CD14-positive monocyte (primary cell): Measurements from ENCODE around the gene APBA3. TPM values are rescaled to one million over a fixed set of nuclear protein-coding genes. Genes with fewer than 3 reads are reported as not detected.

Source experiments
- DNase-seq, 3 donors: peaks; one replicate each; pipeline ENCODE4 v3.0.0-alpha.2; 2011 to 2022
- H2AFZ ChIP-seq: 2 replicates; pipeline ENCODE4 v1.6.0; 2012; ENCODE audit warnings: mild to moderate bottlenecking, low read depth, low read length, inconsistent platforms; ENCODE audit not compliant: insufficient read depth, poor library complexity, severe bottlenecking
- H3K27ac ChIP-seq, 2 donors: 1 replicate in 1 of 2; 2 replicates in 1 of 2; pipeline ENCODE4 v1.5.1; 2012 to 2013; ENCODE audit warnings: low read length in 2 of 2, control low read depth in 1 of 2, inconsistent platforms in 1 of 2, low read depth in 1 of 2, mild to moderate bottlenecking in 1 of 2
- H3K27me3 ChIP-seq, 2 donors: one replicate each; pipeline versions ENCODE4 v1.6.0 to v1.6.1; 2011 to 2013; ENCODE audit warnings: low read length in 2 of 2; ENCODE audit not compliant: control insufficient read depth in 2 of 2, insufficient read depth in 2 of 2
- H3K36me3 ChIP-seq, 2 donors: replicated peaks in 1 of 2; 1 replicate in 1 of 2; 2 replicates in 1 of 2; pipeline versions ENCODE4 v1.5.1 to v1.6.1; 2012 to 2013; ENCODE audit warnings: low read length in 2 of 2, control low read depth in 1 of 2, inconsistent platforms in 1 of 2, mild to moderate bottlenecking in 1 of 2; ENCODE audit not compliant: insufficient read depth in 2 of 2, control insufficient read depth in 1 of 2
- H3K4me1 ChIP-seq, 2 donors: 1 replicate in 1 of 2; 2 replicates in 1 of 2; pipeline versions ENCODE4 v1.5.1 to v1.6.1; 2012 to 2013; ENCODE audit warnings: low read length in 2 of 2, control low read depth in 1 of 2, inconsistent platforms in 1 of 2, mild to moderate bottlenecking in 1 of 2, moderate library complexity in 1 of 2; ENCODE audit not compliant: insufficient read depth in 2 of 2, control insufficient read depth in 1 of 2
- H3K4me2 ChIP-seq: replicated peaks from 2 replicates; pipeline ENCODE3; 2012; ENCODE audit warnings: low read length, moderate library complexity, mild to moderate bottlenecking; ENCODE audit not compliant: poor library complexity, severe bottlenecking; ENCODE audit errors: extremely low read depth
- H3K4me3 ChIP-seq, 3 experiments: fragments of 200-600 bp in 1 of 3; sonication (generic) in 1 of 3; replicated peaks in 1 of 3; 1 replicate in 2 of 3; 2 replicates in 1 of 3; pipeline ENCODE4 v1.5.1; 2011 to 2013; ENCODE audit warnings: low read length in 3 of 3, mild to moderate bottlenecking in 3 of 3, control low read depth in 2 of 3, low read depth in 2 of 3, inconsistent platforms in 1 of 3, moderate library complexity in 1 of 3
- H3K79me2 ChIP-seq: 2 replicates; pipeline ENCODE4 v1.6.0; 2012; ENCODE audit warnings: mild to moderate bottlenecking, control low read depth, inconsistent platforms, low read length, moderate library complexity; ENCODE audit not compliant: insufficient read depth
- H3K9ac ChIP-seq: 2 replicates; pipeline ENCODE4 v1.6.0; 2017; ENCODE audit warnings: low read length, mild to moderate bottlenecking; ENCODE audit not compliant: insufficient read depth, poor library complexity, severe bottlenecking
- H3K9me3 ChIP-seq, 2 donors: replicated peaks in 1 of 2; 1 replicate in 1 of 2; 2 replicates in 1 of 2; pipeline versions ENCODE4 v1.5.1 to v1.6.1; 2012 to 2013; ENCODE audit warnings: low read length in 2 of 2, control low read depth in 1 of 2; ENCODE audit not compliant: control insufficient read depth in 1 of 2, insufficient read depth in 1 of 2
- H4K20me1 ChIP-seq: 2 replicates; pipeline ENCODE4 v1.6.0; 2012; ENCODE audit warnings: mild to moderate bottlenecking, low read length, control low read depth, moderate library complexity; ENCODE audit not compliant: insufficient read depth
- H3K27ac Mint-ChIP-seq, 7 donors: one replicate each; pipeline ENCODE4 v1.8.0; 2020; ENCODE audit warnings: mild to moderate bottlenecking in 7 of 7, mixed read lengths in 7 of 7, moderate library complexity in 6 of 7, inconsistent platforms in 2 of 7
- H3K27me3 Mint-ChIP-seq, 3 donors: one replicate each; pipeline ENCODE4 v1.8.0; 2021 to 2022; ENCODE audit warnings: low read depth in 3 of 3, mild to moderate bottlenecking in 3 of 3, mixed read lengths in 3 of 3, moderate library complexity in 3 of 3, inconsistent platforms in 1 of 3
- H3K36me3 Mint-ChIP-seq, 2 donors: one replicate each; pipeline ENCODE4 v1.8.0; 2020; ENCODE audit warnings: mixed read lengths in 2 of 2, inconsistent platforms in 1 of 2, mild to moderate bottlenecking in 1 of 2
- H3K4me1 Mint-ChIP-seq: one replicate; pipeline ENCODE4 v1.8.0; 2020; ENCODE audit warnings: mild to moderate bottlenecking, mixed read lengths
- H3K4me3 Mint-ChIP-seq, 2 donors: one replicate each; pipeline ENCODE4 v1.8.0; 2020; ENCODE audit warnings: mild to moderate bottlenecking in 2 of 2, mixed read lengths in 2 of 2, moderate library complexity in 1 of 2
- H3K9me3 Mint-ChIP-seq, 7 donors: one replicate each; pipeline ENCODE4 v1.8.0; 2020 to 2022; ENCODE audit warnings: mixed read lengths in 7 of 7, mild to moderate bottlenecking in 6 of 7, moderate library complexity in 6 of 7, inconsistent platforms in 2 of 7
- WGBS: methylation state at CpG from one replicate; pipeline ENCODE4 v1.1.5; 2013; ENCODE audit warnings: missing lambda C conversion rate; ENCODE audit not compliant: insufficient coverage; 5-methylcytosine and 5-hydroxymethylcytosine counted together
- intact Hi-C, 2 donors: fragments of 100-400 bp; cut with micrococcal nuclease; formaldehyde crosslinking; loops; one replicate each; pipeline versions ENCODE4 v1.15.0 to v1.15.1; 2023
- polyA plus RNA-seq, 3 donors: library from polyadenylated mRNA; depleted of rRNA in 1 of 3; unstranded in 2 of 3; stranded (reverse) in 1 of 3; fragments of 300-500 nt in 2 of 3; fragments of >200 nt in 1 of 3; fragmentation: Illumina TruSeq in 2 of 3; gene quantifications; 1 replicate in 2 of 3; 2 replicates in 1 of 3; pipeline ENCODE4 v1.2.3, GENCODE V29; 2012 to 2021
- TF ChIP-seq, protein P1 (sequence below): fragments of 200-600 bp; IDR thresholded peaks from one replicate; pipeline ENCODE4 v1.8.0; 2022; ENCODE audit warnings: antibody characterized with exemption, mild to moderate bottlenecking

APBA3 gene
- polyA plus RNA-seq, 3 donors = 14.5 to 23.1 (median 16.1) TPM

DNA sequence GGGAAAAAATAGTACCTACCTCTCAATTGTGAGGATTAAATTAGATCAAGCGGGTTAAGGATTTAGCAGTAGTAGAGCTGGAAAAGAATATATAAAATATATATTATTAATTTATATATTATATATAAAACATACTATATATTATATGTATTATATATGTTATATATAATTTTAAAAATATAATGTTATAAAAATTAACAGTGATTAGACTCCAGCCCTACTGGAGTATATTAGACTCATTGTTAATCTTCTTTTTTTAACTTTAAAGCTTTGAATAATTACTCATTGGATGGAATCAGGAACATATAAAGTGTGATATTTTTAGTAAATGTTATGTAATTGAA is 610 bp upstream of the APBA3 start:
- peaks cover 19% of the 10 kb centered on the region for H3K4me1 Mint-ChIP-seq
- intact Hi-C loops = loop anchor here in 1 of 2 donors (5.0 kb wide), 1 partner anchor 60 kb away; no protein-coding TSS in a partner anchor
- TF ChIP-seq, protein P1, sequence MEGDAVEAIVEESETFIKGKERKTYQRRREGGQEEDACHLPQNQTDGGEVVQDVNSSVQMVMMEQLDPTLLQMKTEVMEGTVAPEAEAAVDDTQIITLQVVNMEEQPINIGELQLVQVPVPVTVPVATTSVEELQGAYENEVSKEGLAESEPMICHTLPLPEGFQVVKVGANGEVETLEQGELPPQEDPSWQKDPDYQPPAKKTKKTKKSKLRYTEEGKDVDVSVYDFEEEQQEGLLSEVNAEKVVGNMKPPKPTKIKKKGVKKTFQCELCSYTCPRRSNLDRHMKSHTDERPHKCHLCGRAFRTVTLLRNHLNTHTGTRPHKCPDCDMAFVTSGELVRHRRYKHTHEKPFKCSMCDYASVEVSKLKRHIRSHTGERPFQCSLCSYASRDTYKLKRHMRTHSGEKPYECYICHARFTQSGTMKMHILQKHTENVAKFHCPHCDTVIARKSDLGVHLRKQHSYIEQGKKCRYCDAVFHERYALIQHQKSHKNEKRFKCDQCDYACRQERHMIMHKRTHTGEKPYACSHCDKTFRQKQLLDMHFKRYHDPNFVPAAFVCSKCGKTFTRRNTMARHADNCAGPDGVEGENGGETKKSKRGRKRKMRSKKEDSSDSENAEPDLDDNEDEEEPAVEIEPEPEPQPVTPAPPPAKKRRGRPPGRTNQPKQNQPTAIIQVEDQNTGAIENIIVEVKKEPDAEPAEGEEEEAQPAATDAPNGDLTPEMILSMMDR = no peak
- peaks cover 19 to 29% of the 10 kb centered on the region in 2 donors for H3K36me3 ChIP-seq
- H3K4me3 ChIP-seq = peak overlapping the region in 2 of 3 experiments; percentile 87 to 95
- H3K27ac Mint-ChIP-seq = peak overlapping the region; percentile 99 to 100 (median 99)
- no peaks in the 10 kb centered on the region for H3K27me3 ChIP-seq
- H3K36me3 Mint-ChIP-seq = peaks cover 11 to 48% of the 10 kb centered on the region in 2 donors
- H3K4me3 Mint-ChIP-seq = peak overlapping the region; percentile 93 to 98
- H3K27me3 Mint-ChIP-seq = peaks cover 0 to 3% (median 0%) of the 10 kb centered on the region in 3 donors
- WGBS = no CpG with 5 or more reads among the region's 1 CpG
- H2AFZ ChIP-seq = no peak overlapping the region
- no peaks in the 10 kb centered on the region for H3K9me3 ChIP-seq
- no peak for DNase-seq
- H3K4me1 ChIP-seq = peaks cover 23 to 24% of the 10 kb centered on the region in 2 donors
- H3K79me2 ChIP-seq = peaks cover 12% of the 10 kb centered on the region
- no peak overlapping the region for H3K9ac ChIP-seq
- H3K9me3 Mint-ChIP-seq = no peaks in the 10 kb centered on the region
- peak overlapping the region; percentile 98 to 99 for H3K27ac ChIP-seq
- peaks cover 4% of the 10 kb centered on the region for H4K20me1 ChIP-seq
- peak overlapping the region; percentile 79 for H3K4me2 ChIP-seq

DNA sequence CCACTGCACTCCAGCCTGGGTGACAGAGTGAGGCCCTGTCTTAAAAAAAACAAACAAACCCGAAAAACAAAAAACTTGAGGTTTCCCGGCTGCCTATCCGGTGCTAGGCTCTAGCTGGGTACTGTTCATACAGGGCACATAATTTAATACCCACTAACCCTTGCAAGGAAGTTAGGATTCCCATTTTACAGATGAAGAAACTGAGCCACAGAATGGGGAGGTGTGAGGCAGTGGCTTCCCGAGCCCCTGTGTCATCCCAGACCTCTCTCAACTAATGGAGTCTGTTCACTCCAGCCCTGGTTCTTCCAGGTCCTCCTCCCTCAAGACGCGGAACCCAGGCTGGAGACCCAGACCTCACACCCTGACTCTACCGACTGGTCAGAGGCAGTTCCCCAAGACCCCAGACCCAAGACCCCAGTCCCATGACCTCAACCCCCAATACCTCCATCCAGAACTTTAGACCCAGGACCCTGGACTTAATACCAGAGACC is 576 bp downstream of the APBA3 start:
- H3K36me3 ChIP-seq = peaks cover 11 to 20% of the 10 kb centered on the region in 2 donors
- H3K9me3 Mint-ChIP-seq = no peaks in the 10 kb centered on the region

More for the DNA sequence above, 576 bp downstream of the APBA3 start:
- peak overlapping the region; percentile 79 for H3K4me2 ChIP-seq
- peak overlapping the region; percentile 79 to 96 for H3K27ac ChIP-seq
- H3K79me2 ChIP-seq = peaks cover 12% of the 10 kb centered on the region
- no peaks in the 10 kb centered on the region for H3K9me3 ChIP-seq
- DNase-seq = peak in 2 of 3 donors; percentile 1 to 6
- no peaks in the 10 kb centered on the region for H4K20me1 ChIP-seq
- 4% methylated on average over 3 of the region's 7 CpGs for WGBS
- Mint-ChIP-seq H3K27me3 (peaks cover 0 to 3% (median 0%) of the 10 kb centered on the region in 3 donors), H3K27ac (peak overlapping the region; percentile 94 to 99 (median 98)), H3K4me3 (peak overlapping the region; percentile 93 to 98), H3K4me1 (peaks cover 19% of the 10 kb centered on the region), H3K36me3 (peaks cover 5 to 40% of the 10 kb centered on the region in 2 donors)
- peaks cover 23 to 24% of the 10 kb centered on the region in 2 donors for H3K4me1 ChIP-seq
- intact Hi-C loops = loop anchor here in 1 of 2 donors (5.0 kb wide), 1 partner anchor 61 kb away; no protein-coding TSS in a partner anchor
- TF ChIP-seq, protein P1 = no peak
- H2AFZ ChIP-seq = peak overlapping the region; percentile 91
- peak overlapping the region; percentile 94 for H3K9ac ChIP-seq
- H3K27me3 ChIP-seq = no peaks in the 10 kb centered on the region
- H3K4me3 ChIP-seq = peak overlapping the region; percentile 51 to 87 (median 68)
